Measurements from ENCODE around the gene FBXL7.

The FBXL7 gene

GRCh38 chr5:15783734-15784133, 283.8 kb downstream of the FBXL7 start:
- TF ChIP-seq TCF12 (IDR thresholded peaks at IDR 0.05; ENCODE audit: low read depth) (no peak), YY1 (IDR thresholded peaks at IDR 0.05; ENCODE audit: low read depth) (no peak), CREB1 (IDR thresholded peaks at IDR 0.05; ENCODE audit: low read depth) (no peak), TAF1 (IDR thresholded peaks at IDR 0.05; ENCODE audit: low read depth) (no peak), TEAD4 (IDR thresholded peaks at IDR 0.05) (no peak), NFIC (IDR thresholded peaks at IDR 0.05) (no peak), ZBTB7A (IDR thresholded peaks at IDR 0.05; ENCODE audit: low read depth) (no peak), CEBPB (IDR thresholded peaks at IDR 0.05) (no peak), USF1 (IDR thresholded peaks at IDR 0.05) (no peak), RAD21 (IDR thresholded peaks at IDR 0.05; ENCODE audit: low read depth) (no peak), FOXM1 (IDR thresholded peaks at IDR 0.05; ENCODE audit: borderline replicate concordance, low read depth) (no peak)

- TF ChIP-seq TCF12 (IDR thresholded peaks at IDR 0.05; ENCODE audit: low read depth), result no peak
- TF ChIP-seq TEAD4 (IDR thresholded peaks at IDR 0.05), result no peak
- no peak for TF ChIP-seq RAD21 (IDR thresholded peaks at IDR 0.05; ENCODE audit: low read depth)
- TF ChIP-seq CREB1 (IDR thresholded peaks at IDR 0.05; ENCODE audit: low read depth), result no peak
- TF ChIP-seq ZBTB7A (IDR thresholded peaks at IDR 0.05; ENCODE audit: low read depth), result no peak
- no peak for TF ChIP-seq TAF1 (IDR thresholded peaks at IDR 0.05; ENCODE audit: low read depth)
- no peak for TF ChIP-seq CEBPB (IDR thresholded peaks at IDR 0.05)
- TF ChIP-seq YY1 (IDR thresholded peaks at IDR 0.05; ENCODE audit: low read depth), result no peak
- TF ChIP-seq MAX (IDR thresholded peaks at IDR 0.05), result no peak
- no peak for TF ChIP-seq USF1 (IDR thresholded peaks at IDR 0.05)
- TF ChIP-seq NFIC (IDR thresholded peaks at IDR 0.05), result no peak
- no peak for TF ChIP-seq REST (IDR thresholded peaks at IDR 0.05; ENCODE audit: low read depth)
- no peak for TF ChIP-seq FOXM1 (IDR thresholded peaks at IDR 0.05; ENCODE audit: borderline replicate concordance, low read depth)
- TF ChIP-seq EGR1 (IDR thresholded peaks at IDR 0.05), result no peak
These were observed 285.6 kb downstream of the FBXL7 start for GRCh38 chr5:15785531-15785981.

- no peak for TF ChIP-seq TCF12 (IDR thresholded peaks at IDR 0.05; ENCODE audit: low read depth)
- TF ChIP-seq FOXM1 (IDR thresholded peaks at IDR 0.05; ENCODE audit: borderline replicate concordance, low read depth), result no peak
- no peak for TF ChIP-seq MAX (IDR thresholded peaks at IDR 0.05)
These were observed 286.3 kb downstream of the FBXL7 start for GRCh38 chr5:15786326-15786725.

GRCh38 chr5:15786884-15787283, 286.9 kb downstream of the FBXL7 start:
- TF ChIP-seq NFIC (IDR thresholded peaks at IDR 0.05) (no peak), MAX (IDR thresholded peaks at IDR 0.05) (no peak), FOXM1 (IDR thresholded peaks at IDR 0.05; ENCODE audit: borderline replicate concordance, low read depth) (no peak), RAD21 (IDR thresholded peaks at IDR 0.05; ENCODE audit: low read depth) (no peak), ZBTB7A (IDR thresholded peaks at IDR 0.05; ENCODE audit: low read depth) (no peak), TEAD4 (IDR thresholded peaks at IDR 0.05) (no peak), TCF12 (IDR thresholded peaks at IDR 0.05; ENCODE audit: low read depth) (no peak), YY1 (IDR thresholded peaks at IDR 0.05; ENCODE audit: low read depth) (no peak), REST (IDR thresholded peaks at IDR 0.05; ENCODE audit: low read depth) (no peak), TAF1 (IDR thresholded peaks at IDR 0.05; ENCODE audit: low read depth) (no peak), CEBPB (IDR thresholded peaks at IDR 0.05) (no peak), CREB1 (IDR thresholded peaks at IDR 0.05; ENCODE audit: low read depth) (no peak), USF1 (IDR thresholded peaks at IDR 0.05) (no peak), EGR1 (IDR thresholded peaks at IDR 0.05) (no peak), EP300 (IDR thresholded peaks at IDR 0.05; ENCODE audit: borderline replicate concordance) (no peak)

GRCh38 chr5:15787681-15788080, 287.7 kb downstream of the FBXL7 start:
- no peak for TF ChIP-seq EGR1 (IDR thresholded peaks at IDR 0.05)
- TF ChIP-seq YY1 (IDR thresholded peaks at IDR 0.05; ENCODE audit: low read depth), result no peak
- TF ChIP-seq FOXM1 (IDR thresholded peaks at IDR 0.05; ENCODE audit: borderline replicate concordance, low read depth), result no peak
- TF ChIP-seq NFIC (IDR thresholded peaks at IDR 0.05), result no peak
- TF ChIP-seq USF1 (IDR thresholded peaks at IDR 0.05), result no peak
- no peak for TF ChIP-seq TEAD4 (IDR thresholded peaks at IDR 0.05)
- no peak for TF ChIP-seq MAX (IDR thresholded peaks at IDR 0.05)
- no peak for TF ChIP-seq CEBPB (IDR thresholded peaks at IDR 0.05)
- TF ChIP-seq TAF1 (IDR thresholded peaks at IDR 0.05; ENCODE audit: low read depth), result no peak
- TF ChIP-seq ZBTB7A (IDR thresholded peaks at IDR 0.05; ENCODE audit: low read depth), result no peak
- TF ChIP-seq EP300 (IDR thresholded peaks at IDR 0.05; ENCODE audit: borderline replicate concordance), result no peak
- TF ChIP-seq TCF12 (IDR thresholded peaks at IDR 0.05; ENCODE audit: low read depth), result no peak

All from Ishikawa (cell line).